Esophagus muscularis mucosa (tissue), 3 donors: ENCODE measurements around the gene FFAR3.

ENCODE experiments used
- EP300 ChIP-seq: sonication (generic); formaldehyde crosslinking; IDR thresholded peaks from one replicate; pipeline ENCODE4 v1.6.1; 2017; ENCODE audit warnings: antibody characterized with exemption
- POLR2A ChIP-seq: fragments of 450-650 bp; IDR thresholded peaks from one replicate; pipeline ENCODE4 v1.6.1; 2017; ENCODE audit warnings: antibody characterized with exemption, moderate library complexity, mild to moderate bottlenecking, low read depth
- POLR2AphosphoS5 ChIP-seq, 2 donors: sonication (generic); formaldehyde crosslinking; IDR thresholded peaks; one replicate each; pipeline ENCODE4 v1.6.1; 2017; ENCODE audit warnings: antibody characterized with exemption in 2 of 2

DNA sequence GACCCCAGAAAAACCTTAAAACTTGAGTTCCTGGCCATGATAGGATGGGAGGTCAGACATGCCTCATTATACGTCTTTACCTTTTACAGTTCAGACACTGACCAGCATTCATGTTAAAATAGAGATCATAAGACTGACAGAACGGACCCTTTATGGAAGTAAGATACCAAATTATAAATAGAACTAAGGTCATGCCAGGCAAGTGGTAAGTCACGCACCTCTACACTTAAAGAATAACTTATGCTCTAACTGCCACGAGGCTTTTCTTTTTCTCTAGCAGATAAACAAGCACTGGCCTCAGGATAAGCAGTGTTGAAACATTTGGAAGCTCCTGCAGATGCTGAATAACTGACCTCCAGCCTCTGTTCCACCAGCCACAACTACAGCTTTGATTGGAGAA, 41.0 kb downstream of the FFAR3 start:
- no peak for TF ChIP-seq POLR2A
- no peak for TF ChIP-seq POLR2AphosphoS5 (IDR thresholded peaks at IDR 0.05)
- TF ChIP-seq EP300 = no peak
